PC-9 (cell line): ENCODE data around the gene RASSF9.

Experiments
- CTCF ChIP-seq: fragments of 200-600 bp; sonication (generic); conservative IDR thresholded peaks from 2 replicates; pipeline ENCODE4 v1.6.1; 2017; ENCODE audit warnings: mixed run types, antibody characterized with exemption, mild to moderate bottlenecking, moderate library complexity
- EZH2 ChIP-seq: fragments of 200-600 bp; sonication (generic); IDR thresholded peaks from 2 replicates; pipeline ENCODE4 v1.8.0; 2017; ENCODE audit warnings: antibody characterized with exemption, low read depth

- TF ChIP-seq CTCF (no peak), EZH2 (no peak)
These were observed 70.7 kb downstream of the RASSF9 start for GRCh38 chr12:85765453-85765869.
